Measurements from ENCODE around the gene TYR.
"Not testable (repeated sequence)": the region's sequence is repeated elsewhere in the genome, so short reads cannot be mapped to it uniquely, and the experiment has no call there.

Gene TYR

GRCh38 chr11:89201138-89201537 lies 23.5 kb downstream of the TYR start:
- H3K4me3 ChIP-seq (ENCODE audit: control insufficient read depth, low read depth, low read length) = no peak overlapping the region
- no peak for DNase-seq (ENCODE audit: low read depth)
- TF ChIP-seq CTCF (conservative IDR thresholded peaks at IDR 0.05; ENCODE audit: control insufficient read depth, insufficient read depth, low read depth, low read length) = no peak

- TF ChIP-seq CTCF (conservative IDR thresholded peaks at IDR 0.05; ENCODE audit: control insufficient read depth, insufficient read depth, low read depth, low read length) = no peak
- no peak overlapping the region for H3K4me3 ChIP-seq (ENCODE audit: control insufficient read depth, low read depth, low read length)
- DNase-seq (ENCODE audit: low read depth) = no peak
These were observed 26.1 kb downstream of the TYR start for GRCh38 chr11:89203814-89204213.

- TF ChIP-seq CTCF (conservative IDR thresholded peaks at IDR 0.05; ENCODE audit: control insufficient read depth, insufficient read depth, low read depth, low read length) = peak; percentile 9
- no peak for DNase-seq (ENCODE audit: low read depth)
- H3K4me3 ChIP-seq (ENCODE audit: control insufficient read depth, low read depth, low read length) = no peak overlapping the region
These were observed 27.7 kb downstream of the TYR start for GRCh38 chr11:89205378-89205777.

GRCh38 chr11:89220684-89221339 lies 43.1 kb downstream of the TYR start:
- no peak for DNase-seq (ENCODE audit: low read depth)
- no peak overlapping the region for H3K4me3 ChIP-seq (ENCODE audit: control insufficient read depth, low read depth, low read length)
- TF ChIP-seq CTCF (conservative IDR thresholded peaks at IDR 0.05; ENCODE audit: control insufficient read depth, insufficient read depth, low read depth, low read length) = no peak

GRCh38 chr11:89235083-89235482 lies 57.4 kb downstream of the TYR start:
- H3K4me3 ChIP-seq (ENCODE audit: control insufficient read depth, low read depth, low read length) = no peak overlapping the region
- DNase-seq (ENCODE audit: low read depth) = no peak
- no peak for TF ChIP-seq CTCF (conservative IDR thresholded peaks at IDR 0.05; ENCODE audit: control insufficient read depth, insufficient read depth, low read depth, low read length)

GRCh38 chr11:89235976-89236375 lies 58.3 kb downstream of the TYR start:
- no peak overlapping the region for H3K4me3 ChIP-seq (ENCODE audit: control insufficient read depth, low read depth, low read length)
- DNase-seq (ENCODE audit: low read depth) = no peak
- TF ChIP-seq CTCF (conservative IDR thresholded peaks at IDR 0.05; ENCODE audit: control insufficient read depth, insufficient read depth, low read depth, low read length) = no peak

- not testable (repeated sequence) for H3K4me3 ChIP-seq (ENCODE audit: control insufficient read depth, low read depth, low read length); DNase-seq (ENCODE audit: low read depth)
These were observed 69.3 kb downstream of the TYR start for GRCh38 chr11:89247007-89247406.

Measured in fibroblast of mammary gland (primary cell).